ENCODE measurements around the gene KMO. TPM values are rescaled to one million over a fixed set of nuclear protein-coding genes. Genes with fewer than 3 reads are reported as not detected.

KMO gene
- total and polyA plus RNA-seq, 2 of the 13 experiments (the other 11 are each of a cell fraction or from before 2014, with no cell fraction given) = 0.01 TPM; not detected in 1

DNA sequence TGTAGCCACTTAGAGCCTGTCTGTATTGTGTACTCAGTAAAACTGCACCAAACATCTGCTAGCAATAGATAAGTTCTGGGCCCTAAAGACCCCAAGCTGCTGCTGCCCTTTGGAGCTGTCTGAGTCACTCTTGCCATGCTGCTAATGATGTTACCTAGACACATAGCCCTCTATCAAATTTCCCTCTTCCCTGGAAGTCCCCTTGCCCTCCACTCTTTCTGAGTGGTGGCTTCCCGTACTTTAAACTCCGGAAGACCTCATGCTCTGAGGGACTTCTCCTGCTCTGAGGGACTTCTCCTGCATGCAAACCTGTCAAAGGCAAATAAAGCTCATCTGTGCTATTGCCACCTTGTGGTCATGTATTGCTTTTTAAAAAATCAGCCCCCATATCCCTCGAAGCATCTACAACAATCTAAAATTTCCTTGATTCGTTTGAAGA is 46.6 kb upstream of the KMO start (continued):
- TF ChIP-seq, protein P1, sequence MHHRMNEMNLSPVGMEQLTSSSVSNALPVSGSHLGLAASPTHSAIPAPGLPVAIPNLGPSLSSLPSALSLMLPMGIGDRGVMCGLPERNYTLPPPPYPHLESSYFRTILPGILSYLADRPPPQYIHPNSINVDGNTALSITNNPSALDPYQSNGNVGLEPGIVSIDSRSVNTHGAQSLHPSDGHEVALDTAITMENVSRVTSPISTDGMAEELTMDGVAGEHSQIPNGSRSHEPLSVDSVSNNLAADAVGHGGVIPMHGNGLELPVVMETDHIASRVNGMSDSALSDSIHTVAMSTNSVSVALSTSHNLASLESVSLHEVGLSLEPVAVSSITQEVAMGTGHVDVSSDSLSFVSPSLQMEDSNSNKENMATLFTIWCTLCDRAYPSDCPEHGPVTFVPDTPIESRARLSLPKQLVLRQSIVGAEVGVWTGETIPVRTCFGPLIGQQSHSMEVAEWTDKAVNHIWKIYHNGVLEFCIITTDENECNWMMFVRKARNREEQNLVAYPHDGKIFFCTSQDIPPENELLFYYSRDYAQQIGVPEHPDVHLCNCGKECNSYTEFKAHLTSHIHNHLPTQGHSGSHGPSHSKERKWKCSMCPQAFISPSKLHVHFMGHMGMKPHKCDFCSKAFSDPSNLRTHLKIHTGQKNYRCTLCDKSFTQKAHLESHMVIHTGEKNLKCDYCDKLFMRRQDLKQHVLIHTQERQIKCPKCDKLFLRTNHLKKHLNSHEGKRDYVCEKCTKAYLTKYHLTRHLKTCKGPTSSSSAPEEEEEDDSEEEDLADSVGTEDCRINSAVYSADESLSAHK (CRISPR knock-in tag; IDR thresholded peaks at IDR 0.05; ENCODE audit: borderline replicate concordance) = no peak
- no peak for TF ChIP-seq PTBP1 (IDR thresholded peaks at IDR 0.05; ENCODE audit: low read depth, low read length, poor library complexity, severe bottlenecking)

DNA sequence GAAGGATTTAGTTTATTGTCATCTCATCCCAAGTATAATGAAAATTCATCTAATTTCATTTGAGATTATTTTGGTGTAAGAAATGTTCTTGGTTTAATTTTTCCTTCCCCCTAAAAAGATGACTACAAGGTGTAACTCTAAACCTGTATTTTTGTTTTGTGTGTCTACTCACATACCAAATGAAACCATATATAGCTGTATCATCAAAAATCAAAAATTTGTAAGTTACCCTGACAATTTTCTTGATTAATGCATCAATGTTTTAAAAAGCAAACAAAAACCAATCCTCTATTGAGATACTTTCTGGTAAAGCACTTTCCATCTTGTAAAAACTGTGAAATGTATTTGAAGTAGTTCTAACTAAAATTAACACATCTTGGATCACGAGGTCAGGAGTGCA is 43.4 kb upstream of the KMO start:
- intact Hi-C loops (cut with micrococcal nuclease; ENCODE audit: unreplicated experiment) (no loop called here), in situ Hi-C loops (cut with HindIII; ENCODE audit: extremely low pct_ligation_motif_present, low pct_unique_long_range_greater_than_20kb) (loop anchor here (10.0 to 25.0 kb wide), 2 partner anchors 601 to 754 kb away; no protein-coding TSS in a partner anchor)
- no peaks in the 10 kb centered on the region for H3K36me3 ChIP-seq (replicated peaks in 1 of 2; ENCODE audit: control insufficient read depth in 1 of 2, insufficient read depth in 2 of 2, low read length in 2 of 2)
- WGBS (ENCODE audit: low lambda C conversion rate) = 12% methylated on average over 1 of the region's 1 CpG
- H3K4me3 ChIP-seq (replicated peaks in 1 of 3; ENCODE audit: insufficient read depth in 1 of 3, low read depth in 2 of 3, low read length in 3 of 3) = no peak overlapping the region
- no TSS peak for BruUV-seq (replicated peaks)
- no peak overlapping the region for H3K4me2 ChIP-seq (ENCODE audit: low read depth, low read length)
- ATAC-seq (no peak), FAIRE-seq (no peak), DNase-seq (ENCODE audit: low spot score) (no peak)
- TF ChIP-seq BRD4 (CRISPR knock-in tag; IDR thresholded peaks at IDR 0.05) (no peak), MAFK (conservative IDR thresholded peaks at IDR 0.05 in 1 of 2, IDR thresholded peaks at IDR 0.05 in 1 of 2; ENCODE audit: low read length in 2 of 2) (peak; percentile 53 to 63; a peak in 3 of 4 replicates), SIX4 (CRISPR knock-in tag; IDR thresholded peaks at IDR 0.05) (no peak), ZNF570 (CRISPR knock-in tag; IDR thresholded peaks at IDR 0.05; ENCODE audit: borderline replicate concordance) (no peak), ELF3 (CRISPR knock-in tag; IDR thresholded peaks at IDR 0.05) (no peak)
- TF ChIP-seq, protein P2, sequence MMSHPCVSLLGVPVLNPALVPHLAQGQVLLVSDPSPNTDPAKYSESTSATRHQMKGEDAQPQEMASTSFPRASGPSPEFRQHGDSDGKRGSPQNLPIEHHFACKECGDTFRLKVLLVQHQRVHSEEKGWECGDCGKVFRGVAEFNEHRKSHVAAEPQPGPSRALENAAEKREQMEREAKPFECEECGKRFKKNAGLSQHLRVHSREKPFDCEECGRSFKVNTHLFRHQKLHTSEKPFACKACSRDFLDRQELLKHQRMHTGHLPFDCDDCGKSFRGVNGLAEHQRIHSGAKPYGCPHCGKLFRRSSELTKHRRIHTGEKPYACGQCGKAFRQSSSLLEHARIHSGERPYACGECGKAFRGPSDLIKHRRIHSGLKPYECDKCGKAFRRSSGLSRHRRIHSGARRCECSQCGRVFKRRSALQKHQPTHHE (CRISPR knock-in tag; IDR thresholded peaks at IDR 0.05; ENCODE audit: borderline replicate concordance) = no peak
- no peaks in the 10 kb centered on the region for H4K20me1 ChIP-seq (ENCODE audit: insufficient read depth, low read length)
- CTCF ChIA-PET (ENCODE audit: low intra/inter-chr PET ratio, low total read pairs) = no interaction called here
- H3K4me1 ChIP-seq (ENCODE audit: insufficient read depth, low read length) = no peaks in the 10 kb centered on the region
- H3K79me2 ChIP-seq (ENCODE audit: insufficient read depth, low read length) = no peaks in the 10 kb centered on the region
- no peaks in the 10 kb centered on the region for H3K9me3 ChIP-seq (ENCODE audit: low read length)
- H2AFZ ChIP-seq (ENCODE audit: low read length) = no peak overlapping the region
- H3K9ac ChIP-seq (ENCODE audit: insufficient read depth, low read depth, low read length) = no peak overlapping the region
- no peak overlapping the region for H3K27ac ChIP-seq (ENCODE audit: extremely low read length, insufficient read depth, low read length)
- H3K27me3 ChIP-seq (ENCODE audit: control insufficient read depth in 1 of 2, insufficient read depth in 2 of 2, low read length in 2 of 2) = no peaks in the 10 kb centered on the region
- POLR2A ChIA-PET = no interaction called here

Measured in HepG2 (cell line).